ENCODE measurements around the gene HS6ST2.

The HS6ST2 gene

GRCh38 chrX:132668178-132668577 is 290.3 kb downstream of the HS6ST2 start:
- no peak for DNase-seq

GRCh38 chrX:132665676-132666075 is 292.8 kb downstream of the HS6ST2 start:
- no peak for DNase-seq

DNA sequence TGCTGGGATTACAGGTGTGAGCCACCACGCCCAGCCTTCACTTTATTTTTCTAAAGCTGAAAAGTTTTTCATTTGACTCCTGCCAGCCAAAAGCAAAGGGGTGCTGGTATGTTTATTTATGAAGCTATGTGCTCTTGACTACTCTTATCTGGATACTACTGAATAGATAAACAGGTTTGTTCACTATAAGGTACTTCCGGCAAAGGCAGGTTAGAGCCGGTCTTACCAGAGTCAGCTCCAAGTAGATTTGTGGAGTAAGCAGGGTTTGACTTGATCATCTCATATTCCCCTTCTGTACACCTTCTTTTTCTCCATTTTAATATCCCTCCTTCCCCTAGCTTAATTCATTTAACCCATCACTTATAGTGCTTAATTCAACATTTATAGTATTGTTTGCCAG is 294.2 kb downstream of the HS6ST2 start:
- no peak for DNase-seq

DNA sequence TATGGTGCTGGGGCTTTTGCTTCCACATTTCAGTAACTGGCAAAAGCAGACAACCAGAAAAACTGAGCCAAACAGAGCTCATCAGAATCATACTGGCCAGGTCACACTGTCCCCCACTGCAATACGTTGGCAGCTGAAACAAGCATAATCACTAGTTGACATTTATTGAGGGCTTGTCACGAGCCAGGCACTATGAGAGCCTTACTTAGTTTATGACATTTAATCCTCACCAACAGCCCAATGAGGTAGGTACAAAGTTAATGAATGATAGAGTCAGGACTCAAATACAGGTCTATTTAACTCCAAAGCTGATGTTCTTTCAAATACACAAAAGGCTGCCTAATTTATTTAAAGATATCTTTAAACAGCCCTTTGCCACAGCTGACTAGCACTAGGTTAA is 295.6 kb downstream of the HS6ST2 start:
- no peak for DNase-seq

DNA sequence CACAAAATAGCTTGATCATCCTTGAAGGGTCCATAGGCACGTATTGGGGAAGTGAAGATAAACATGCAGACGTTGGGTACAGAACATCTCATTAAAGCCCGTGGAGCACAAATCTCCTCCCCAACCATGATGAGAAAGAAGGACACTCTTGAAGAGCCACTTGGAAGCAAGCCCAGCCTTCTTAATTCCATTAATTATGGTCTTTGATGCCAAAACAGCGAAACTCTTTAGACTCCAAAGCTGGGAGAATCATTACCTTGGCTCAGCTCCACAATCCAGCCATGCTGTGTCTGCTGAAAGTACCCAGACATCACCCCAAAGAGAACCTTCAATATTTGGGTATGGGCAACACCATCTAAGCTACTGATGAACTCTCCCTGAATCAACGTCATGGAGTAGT is 300.6 kb downstream of the HS6ST2 start:
- DNase-seq = no peak

DNA sequence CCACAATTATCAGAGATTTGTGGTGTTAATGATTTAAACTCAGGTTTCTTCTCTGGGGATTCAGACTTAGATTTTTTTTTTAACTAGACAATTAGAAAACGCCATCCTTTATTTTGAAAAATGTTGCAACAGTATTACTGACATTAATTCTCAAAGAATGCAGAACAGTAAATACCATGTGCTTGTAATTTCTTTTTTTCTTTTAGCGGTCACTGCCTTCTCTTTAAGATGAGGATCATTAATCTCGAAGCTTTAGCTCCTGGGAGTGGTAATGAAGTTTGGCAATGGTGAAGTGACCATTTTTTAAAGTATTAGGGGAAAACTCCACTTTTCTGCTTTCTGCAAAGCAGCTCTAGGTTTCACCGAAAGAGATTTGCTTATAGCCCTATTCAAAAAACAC is 305.6 kb downstream of the HS6ST2 start:
- DNase-seq = no peak

DNA sequence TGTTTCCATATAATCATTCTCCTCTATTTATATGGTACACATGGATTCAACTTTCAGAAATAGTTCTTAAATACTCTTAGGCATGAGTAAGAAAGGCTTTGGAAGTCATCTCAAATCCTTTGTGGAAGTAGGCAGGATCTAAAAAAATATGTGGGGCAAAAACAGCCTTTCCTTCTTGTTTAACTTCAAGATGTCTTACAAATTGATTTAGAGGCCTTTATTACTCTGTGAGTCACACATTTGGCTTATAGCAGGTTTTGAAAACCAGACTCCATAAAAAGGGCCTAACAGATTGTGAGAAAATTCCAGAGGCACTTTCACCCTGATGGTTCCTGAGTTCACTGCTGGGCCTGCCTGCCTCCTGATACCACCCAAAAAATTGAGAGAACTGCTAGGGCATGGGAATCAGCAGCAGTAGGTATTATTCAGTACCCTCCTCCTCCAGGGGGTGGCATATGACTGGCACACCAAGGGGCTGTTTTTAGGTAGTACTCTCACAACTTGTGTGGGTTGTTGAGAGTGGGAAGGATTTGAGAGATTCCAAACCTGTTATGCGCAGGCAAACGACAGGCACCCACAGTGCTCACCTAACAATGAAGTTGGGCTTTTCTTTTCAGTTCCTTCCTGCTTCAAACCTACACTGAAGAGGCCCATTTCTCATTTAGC is 306.9 kb downstream of the HS6ST2 start:
- no peak for DNase-seq

GRCh38 chrX:132648895-132649294 is 309.5 kb downstream of the HS6ST2 start:
- DNase-seq = no peak

- DNase-seq = no peak
Observed at GRCh38 chrX:132639446-132639845, 319.0 kb downstream of the HS6ST2 start.

DNA sequence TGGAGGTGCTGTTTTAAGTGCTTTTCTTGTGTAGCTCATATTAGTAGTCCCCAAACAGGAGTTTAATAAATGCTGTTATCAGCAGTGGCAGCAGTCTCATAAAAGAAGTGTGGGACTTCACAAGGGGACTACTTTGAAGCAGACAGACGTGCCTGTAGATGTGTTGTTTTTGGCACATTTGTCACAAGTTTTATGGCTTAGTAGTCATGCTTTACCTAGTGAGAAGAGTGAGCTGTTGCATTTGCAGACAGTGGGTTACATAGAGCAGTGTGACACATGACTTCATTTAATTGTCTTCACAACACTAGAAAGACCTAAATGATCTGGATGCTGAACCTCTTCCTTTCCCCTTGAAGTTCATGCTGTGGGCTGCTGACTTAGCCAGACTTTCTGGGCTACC is 320.1 kb downstream of the HS6ST2 start:
- no peak for DNase-seq

GRCh38 chrX:132636080-132636479 is 322.3 kb downstream of the HS6ST2 start:
- peak; percentile 23 for DNase-seq

DNA sequence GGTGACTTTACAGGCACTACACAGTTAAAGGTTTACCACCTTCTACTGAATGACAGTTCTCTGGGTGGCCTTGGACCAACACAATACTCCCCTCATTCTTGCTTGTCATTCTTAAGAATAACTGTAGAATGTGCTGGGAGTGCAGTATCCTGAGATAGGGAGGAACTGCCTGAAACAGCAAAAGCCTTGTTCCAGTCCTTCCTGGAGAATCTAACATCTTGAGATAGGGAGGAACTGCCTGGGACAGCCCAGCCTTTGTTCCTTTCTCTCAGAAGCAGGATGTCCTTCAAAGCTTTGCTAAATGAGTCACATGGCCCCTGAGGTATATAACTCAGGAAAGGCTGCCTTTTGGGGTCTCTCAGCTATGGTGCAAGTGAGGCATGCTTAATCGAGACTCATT is 323.9 kb downstream of the HS6ST2 start:
- no peak for DNase-seq

- DNase-seq = peak; percentile 11
Observed at GRCh38 chrX:132631579-132632232, 326.7 kb downstream of the HS6ST2 start.

- DNase-seq = no peak
Observed at GRCh38 chrX:132624466-132624865, 334.0 kb downstream of the HS6ST2 start.

- DNase-seq = no peak
Observed at GRCh38 chrX:132623942-132624341, 334.5 kb downstream of the HS6ST2 start.

DNA sequence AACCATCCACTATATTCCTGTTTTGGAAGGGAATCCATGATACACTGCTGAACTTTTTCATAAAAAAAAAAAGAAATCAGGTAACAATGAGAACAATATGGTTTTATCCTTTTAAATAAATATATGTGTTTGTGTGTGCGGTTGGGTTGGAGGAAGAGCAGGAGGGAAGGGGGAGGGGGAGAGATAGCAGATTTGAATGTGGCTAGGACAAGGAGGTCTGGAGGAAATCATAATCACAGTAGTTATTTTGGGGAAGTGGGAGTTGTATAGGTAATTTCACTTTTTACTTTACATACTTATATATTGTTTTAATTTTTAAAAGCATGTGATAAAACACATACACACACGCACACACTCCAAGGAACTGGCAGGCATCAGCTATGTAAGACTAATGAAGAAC is 335.1 kb downstream of the HS6ST2 start:
- no peak for DNase-seq

DNA sequence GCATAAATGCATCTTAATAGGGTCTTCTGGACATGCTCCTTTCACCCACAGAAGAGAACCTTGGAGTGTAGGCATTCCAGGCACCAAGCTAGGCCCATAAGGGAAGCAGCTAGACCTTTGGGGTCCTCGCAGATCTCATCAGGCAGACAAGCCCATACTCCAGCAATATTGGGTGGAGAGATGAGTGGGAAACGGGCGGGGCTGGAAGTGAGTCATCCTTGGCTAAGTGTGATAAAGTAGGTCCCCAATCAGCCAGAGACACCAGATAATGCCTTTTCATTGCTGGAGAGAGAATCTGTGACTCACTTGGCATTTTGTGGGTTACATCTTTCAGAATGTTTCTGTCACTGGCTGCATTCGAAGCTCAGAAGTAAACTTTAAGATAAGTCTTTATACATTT is 336.3 kb downstream of the HS6ST2 start:
- no peak for DNase-seq

DNA sequence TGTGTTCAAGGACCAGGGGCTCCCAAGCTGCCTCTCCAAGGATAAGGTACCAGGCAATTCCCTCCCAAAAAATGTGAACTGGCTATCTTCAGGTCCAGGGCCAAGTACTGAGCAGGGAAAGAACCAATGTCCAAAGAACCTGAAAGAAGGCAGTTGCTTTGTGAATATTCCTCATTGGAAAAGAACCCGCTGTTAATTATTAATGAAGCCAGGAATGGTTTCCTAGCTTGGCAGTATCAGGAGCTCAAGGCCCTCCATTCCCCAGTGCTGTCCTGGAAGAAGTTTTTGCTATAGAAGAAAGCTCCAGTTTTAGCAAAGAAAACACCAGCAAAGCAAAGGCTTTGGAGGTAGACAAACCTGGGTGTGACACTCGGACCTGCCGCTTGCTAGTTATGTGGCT is 339.6 kb downstream of the HS6ST2 start:
- DNase-seq = no peak

DNA sequence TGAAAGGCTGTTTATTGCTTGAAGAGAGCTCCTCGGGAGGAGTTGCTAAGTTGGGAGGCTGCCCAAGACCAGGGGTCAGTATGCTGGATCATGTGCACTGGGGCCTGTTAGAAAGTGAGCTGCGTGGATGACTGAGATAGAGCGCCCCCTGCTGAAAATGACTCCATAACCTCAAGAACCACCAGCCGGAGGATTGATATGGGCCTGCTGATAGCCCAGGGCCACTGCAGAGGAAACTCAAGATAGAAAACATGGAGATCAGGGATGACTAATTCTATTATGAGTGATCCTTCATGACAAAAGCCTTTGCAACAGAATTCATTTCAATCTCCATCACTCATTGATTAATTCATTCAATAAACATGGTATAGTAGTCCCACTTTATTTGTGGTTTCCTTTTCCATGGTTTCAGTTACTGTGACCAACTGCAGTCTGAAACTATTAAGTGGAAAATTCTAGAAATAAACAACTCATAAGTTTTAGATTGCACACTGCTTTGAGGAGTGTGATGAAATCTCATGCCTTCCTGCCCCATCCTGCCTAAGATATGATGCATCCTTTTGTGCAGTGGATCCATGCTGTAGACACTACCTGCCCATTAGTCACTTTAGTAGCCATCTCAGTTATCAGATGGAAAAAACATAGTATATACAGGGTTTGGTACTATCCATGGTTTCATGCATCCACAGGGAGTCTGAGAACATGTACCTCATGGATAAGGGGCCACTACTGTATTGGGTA is 342.9 kb downstream of the HS6ST2 start:
- DNase-seq = peak; percentile 11

DNA sequence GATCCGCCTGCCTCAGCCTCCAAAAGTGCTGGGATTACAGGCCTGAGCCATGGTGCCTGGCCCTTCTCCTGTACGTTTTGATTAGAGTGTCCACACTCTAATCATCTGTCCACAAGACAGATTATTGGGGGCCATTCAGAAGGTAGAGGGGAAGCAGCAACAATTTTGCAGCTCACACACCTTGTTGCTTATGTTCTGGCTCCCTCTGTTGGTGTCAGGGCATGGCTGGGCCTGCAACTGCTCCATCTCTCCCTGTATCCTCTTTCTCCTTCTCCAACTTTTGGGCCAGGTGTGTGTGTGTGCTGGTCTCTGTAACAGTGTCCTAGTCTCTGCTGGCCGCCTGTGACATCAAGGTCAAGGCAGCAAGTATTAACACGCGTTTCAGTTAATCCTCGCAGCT is 344.1 kb downstream of the HS6ST2 start:
- no peak for DNase-seq

- no peak for DNase-seq
Observed at GRCh38 chrX:132613801-132614200, 344.6 kb downstream of the HS6ST2 start.

DNA sequence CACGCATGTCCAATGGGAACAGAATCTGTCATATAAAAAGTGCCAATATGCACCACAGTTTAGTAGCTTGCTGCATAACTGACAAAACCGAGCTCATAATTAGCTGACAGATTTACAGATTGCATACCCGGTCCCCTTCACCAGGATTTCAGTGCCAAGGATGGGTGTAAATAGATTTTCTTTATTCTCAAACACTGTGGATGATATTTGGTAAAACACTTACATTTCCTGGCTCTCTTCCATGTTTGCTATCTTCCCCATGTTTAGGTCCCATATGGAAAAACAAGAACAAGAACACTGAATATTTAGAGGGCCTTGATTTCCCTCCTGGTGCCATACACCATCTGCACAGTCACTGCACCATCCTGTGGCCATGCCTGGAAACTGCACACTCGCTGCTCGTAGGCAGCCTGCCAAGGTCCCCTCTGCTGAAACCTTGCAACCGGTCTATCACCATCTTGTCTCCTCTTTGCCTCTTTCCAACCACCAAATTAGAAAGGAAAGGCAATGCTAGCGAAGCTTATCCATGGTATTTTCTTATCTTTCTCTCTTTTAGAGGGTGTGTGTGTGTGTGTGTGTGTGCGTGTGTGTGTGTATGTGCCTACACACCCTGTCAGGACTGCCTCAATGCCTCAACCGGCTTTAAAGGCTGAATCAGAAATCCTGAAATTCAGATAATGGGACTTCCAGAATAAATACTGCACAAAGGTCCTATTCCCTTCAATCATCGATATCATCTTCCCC is 345.4 kb downstream of the HS6ST2 start:
- peak; percentile 58 for DNase-seq

DNA sequence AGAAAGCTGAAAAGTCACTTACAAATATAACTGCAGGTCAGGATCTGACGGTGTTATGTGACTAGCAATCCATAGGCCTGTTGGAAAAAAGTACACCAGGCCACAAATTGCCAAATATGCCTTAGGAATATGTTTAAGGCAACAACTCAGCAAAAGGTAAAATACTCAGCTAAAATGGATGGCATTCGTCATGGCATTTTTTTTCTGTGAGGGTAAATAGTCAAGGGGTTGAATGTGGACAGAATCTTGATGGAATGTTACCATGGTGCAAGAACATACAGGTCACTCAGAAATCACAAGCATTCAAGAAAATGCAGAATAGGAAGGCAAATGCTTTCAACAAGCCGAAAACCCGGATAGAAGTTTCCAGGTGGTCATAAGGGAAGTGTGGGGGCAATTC is 347.9 kb downstream of the HS6ST2 start:
- DNase-seq = no peak
